HL-60/S4 treated with phorbol 12-myristate 13-acetate at 8.2 ng/mL for 4 days and 3 days (cell line): Measurements from ENCODE around the gene ENPP3.

Experiments used
- in situ Hi-C: fragments of 300-500 bp; cut with MboI; formaldehyde crosslinking; loops from 2 replicates; pipeline ENCODE4 v1.15.0; 2022; ENCODE audit warnings: low sequenced_read_pairs

Gene ENPP3

DNA sequence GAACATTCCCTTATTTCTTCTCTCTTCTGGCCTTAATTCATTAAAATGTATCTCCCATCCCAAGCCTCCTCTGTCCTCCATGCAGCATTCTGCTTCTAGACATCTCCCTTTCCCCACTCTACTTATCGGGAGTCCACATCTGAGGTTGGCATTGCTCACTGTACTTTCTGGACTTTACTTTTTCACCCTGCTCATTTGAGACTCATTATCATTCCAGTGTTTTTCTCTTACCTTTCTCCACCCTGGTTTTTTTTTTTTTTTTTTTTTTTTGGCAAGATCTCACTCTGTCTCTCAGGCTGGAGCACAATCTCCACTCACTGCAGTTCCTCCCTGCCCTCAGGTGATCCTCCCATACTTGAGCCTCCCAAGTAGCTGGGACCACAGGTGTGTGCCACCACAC lies 4.5 kb downstream of the ENPP3 start:
- in situ Hi-C loops: loop anchor here (25.0 kb wide), 1 partner anchor 754 kb away; no protein-coding TSS in a partner anchor

GRCh38 chr6:131642565-131642964 lies 5.5 kb downstream of the ENPP3 start:
- in situ Hi-C loops: loop anchor here (25.0 kb wide), 1 partner anchor 755 kb away; no protein-coding TSS in a partner anchor

DNA sequence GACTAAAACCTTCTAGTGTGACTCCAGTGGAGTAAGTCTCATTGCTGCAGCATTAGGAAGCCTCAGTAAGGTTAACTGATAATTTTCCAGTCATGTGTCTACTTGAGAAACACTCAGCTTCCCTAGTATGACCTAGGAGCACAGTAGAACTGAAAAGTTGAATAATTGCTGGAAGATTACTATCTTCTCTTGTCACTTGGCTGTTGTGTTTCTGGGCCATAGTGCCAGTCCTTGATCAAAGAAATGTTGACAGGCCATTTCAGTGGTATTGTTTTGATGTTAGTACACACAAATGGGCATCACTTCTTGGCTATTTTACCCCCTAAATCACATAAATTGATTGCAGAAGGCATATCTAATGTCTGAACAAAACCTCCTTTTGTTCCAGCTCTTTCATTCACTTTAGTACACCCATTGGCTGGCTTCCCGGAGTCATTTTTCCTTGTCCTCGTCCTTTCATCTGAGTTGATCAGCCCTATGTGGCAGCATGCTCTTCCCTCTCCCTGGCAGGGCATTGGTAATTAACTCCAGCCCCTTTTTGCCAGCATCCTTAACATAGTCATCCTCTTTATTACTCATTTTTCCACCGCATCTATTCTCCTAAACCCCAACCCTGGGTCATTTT lies 6.0 kb downstream of the ENPP3 start:
- in situ Hi-C loops: loop anchor here (25.0 kb wide), 1 partner anchor 756 kb away; no protein-coding TSS in a partner anchor

- in situ Hi-C loops: loop anchor here (25.0 kb wide), 1 partner anchor 757 kb away; no protein-coding TSS in a partner anchor
Measured at GRCh38 chr6:131643855-131644460, 6.9 kb downstream of the ENPP3 start.

- in situ Hi-C loops: loop anchor here (25.0 kb wide), 1 partner anchor 758 kb away; no protein-coding TSS in a partner anchor
Measured at GRCh38 chr6:131644921-131645320, 7.8 kb downstream of the ENPP3 start.

DNA sequence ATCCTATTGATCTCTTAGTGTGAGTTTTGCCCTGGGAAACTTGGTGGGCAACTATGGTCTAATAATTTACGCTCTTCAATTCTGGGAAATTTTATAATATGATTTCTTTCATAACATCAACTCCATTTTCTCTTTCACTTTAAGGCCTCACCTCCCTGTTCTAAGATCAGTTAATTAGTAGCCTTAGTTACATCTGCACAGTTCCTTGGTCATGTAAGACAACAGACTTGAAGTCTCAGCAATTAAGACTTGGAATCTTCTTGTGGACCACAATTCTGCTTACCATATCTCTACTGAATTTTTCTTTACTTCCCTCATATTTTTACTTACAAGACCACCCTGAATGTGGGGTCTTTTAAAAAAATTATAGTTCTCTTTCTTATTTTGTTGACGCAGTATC lies 8.7 kb downstream of the ENPP3 start:
- in situ Hi-C loops: loop anchor here (25.0 kb wide), 1 partner anchor 759 kb away; no protein-coding TSS in a partner anchor

DNA sequence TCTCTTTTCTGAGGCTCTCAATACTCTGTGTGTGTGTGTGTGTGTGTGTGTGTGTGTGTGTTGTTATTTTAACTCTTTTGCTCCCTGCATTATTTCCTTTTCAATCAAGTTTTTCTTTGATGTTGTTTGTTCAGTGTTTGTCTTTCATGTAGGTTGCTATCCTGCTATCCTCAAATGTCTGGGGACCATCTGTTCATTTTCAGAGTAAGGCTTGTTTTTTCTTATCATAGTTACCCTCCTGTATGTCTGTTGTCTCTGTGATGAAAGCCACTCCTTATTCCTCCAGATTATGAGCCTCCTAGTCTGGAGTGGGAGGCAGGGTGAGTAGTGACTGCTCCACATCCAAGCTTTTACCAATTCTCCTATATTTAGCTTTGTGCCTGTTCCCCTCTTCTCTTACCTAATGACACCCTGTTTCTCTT lies 9.2 kb downstream of the ENPP3 start:
- in situ Hi-C loops: loop anchor here (25.0 kb wide), 1 partner anchor 759 kb away; no protein-coding TSS in a partner anchor

GRCh38 chr6:131651782-131652181 lies 14.7 kb downstream of the ENPP3 start:
- in situ Hi-C loops: no loop called here

DNA sequence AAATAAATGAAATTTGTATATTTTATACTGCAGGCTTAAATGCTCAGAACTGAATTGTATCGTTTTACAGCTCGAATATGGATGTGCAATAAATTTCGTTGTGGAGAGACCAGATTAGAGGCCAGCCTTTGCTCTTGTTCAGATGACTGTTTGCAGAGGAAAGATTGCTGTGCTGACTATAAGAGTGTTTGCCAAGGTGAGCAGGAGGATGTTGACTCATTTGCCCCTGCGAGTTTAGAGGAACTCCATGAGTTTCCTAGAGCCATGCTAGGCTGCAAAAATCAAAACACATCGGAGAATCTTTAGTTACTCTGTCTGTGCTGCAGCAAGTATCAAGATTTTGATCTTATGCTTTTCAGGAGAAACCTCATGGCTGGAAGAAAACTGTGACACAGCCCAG lies 15.4 kb downstream of the ENPP3 start:
- in situ Hi-C loops: no loop called here

GRCh38 chr6:131654326-131654725 lies 17.2 kb downstream of the ENPP3 start:
- in situ Hi-C loops: no loop called here

GRCh38 chr6:131655387-131655786 lies 18.3 kb downstream of the ENPP3 start:
- in situ Hi-C loops: no loop called here

GRCh38 chr6:131655951-131656350 lies 18.8 kb downstream of the ENPP3 start:
- in situ Hi-C loops: no loop called here

GRCh38 chr6:131656667-131657066 lies 19.6 kb downstream of the ENPP3 start:
- in situ Hi-C loops: no loop called here

- in situ Hi-C loops: no loop called here
Measured at GRCh38 chr6:131657222-131657621, 20.1 kb downstream of the ENPP3 start.

GRCh38 chr6:131657630-131658111 lies 20.6 kb downstream of the ENPP3 start:
- in situ Hi-C loops: no loop called here

- in situ Hi-C loops: no loop called here
Measured at GRCh38 chr6:131658287-131658686, 21.2 kb downstream of the ENPP3 start.

DNA sequence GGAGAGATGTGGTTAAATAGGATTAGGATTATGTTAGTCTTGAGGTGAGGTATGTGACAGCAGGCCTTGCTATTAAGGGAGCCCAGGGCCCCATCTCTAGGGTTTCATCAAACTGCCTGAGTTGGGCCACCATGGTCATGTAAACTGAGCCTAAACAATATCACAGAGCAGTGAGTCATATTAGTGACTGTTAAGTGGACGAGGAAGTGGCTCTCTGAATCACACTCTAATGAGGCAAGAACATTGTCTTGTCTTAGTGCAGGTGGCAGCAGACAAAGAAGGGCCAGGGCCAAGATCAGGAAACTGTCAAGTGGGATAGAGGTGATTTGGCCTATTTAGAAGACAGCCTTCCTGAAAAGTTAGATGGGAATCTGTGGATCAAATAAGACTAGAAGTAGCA lies 23.1 kb downstream of the ENPP3 start:
- in situ Hi-C loops: no loop called here

GRCh38 chr6:131663578-131664165 lies 26.6 kb downstream of the ENPP3 start:
- in situ Hi-C loops: no loop called here

GRCh38 chr6:131669891-131670290 lies 32.8 kb downstream of the ENPP3 start:
- in situ Hi-C loops: no loop called here

DNA sequence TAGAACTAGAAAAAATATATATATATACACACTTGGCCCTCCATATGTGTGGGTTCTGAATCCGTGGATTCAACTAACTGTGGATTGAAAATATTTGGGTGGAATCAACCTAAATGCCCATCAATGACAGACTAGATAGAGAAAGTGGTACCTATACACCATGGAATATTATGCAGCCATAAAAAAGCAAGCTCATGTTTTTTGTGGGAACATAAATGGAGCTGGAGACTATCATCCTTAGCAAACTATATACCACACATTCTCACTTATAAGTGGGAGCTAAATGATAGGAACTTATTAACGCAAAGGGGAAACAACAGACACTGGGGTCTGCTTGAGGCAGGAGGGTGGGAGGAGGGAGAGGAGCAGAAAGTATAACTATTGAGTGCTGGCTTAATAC lies 36.1 kb downstream of the ENPP3 start:
- in situ Hi-C loops: no loop called here

- in situ Hi-C loops: loop anchor here (25.0 kb wide), 1 partner anchor 534 kb away; no protein-coding TSS in a partner anchor
Measured at GRCh38 chr6:131678442-131678841, 41.3 kb downstream of the ENPP3 start.

DNA sequence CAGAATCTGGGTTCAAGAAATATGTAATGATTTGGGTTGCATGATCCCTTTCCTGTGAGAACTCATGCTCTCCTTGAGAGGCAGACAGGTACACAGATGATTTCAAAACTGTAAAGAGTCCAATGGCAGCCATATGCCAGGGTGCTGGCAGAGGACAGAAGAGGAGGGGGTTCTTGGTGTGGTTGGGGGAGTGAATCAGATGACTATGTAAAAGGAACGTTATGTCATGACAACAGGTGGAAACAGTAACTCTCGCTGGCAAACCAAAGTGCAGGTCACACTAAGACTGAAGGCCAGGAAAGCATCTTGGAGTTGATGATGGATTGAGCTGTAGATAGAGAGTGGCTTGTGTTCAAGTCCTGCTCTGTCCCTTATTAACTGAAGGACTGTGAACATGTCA lies 43.8 kb downstream of the ENPP3 start:
- in situ Hi-C loops: loop anchor here (25.0 kb wide), 1 partner anchor 531 kb away; no protein-coding TSS in a partner anchor
